ENCODE results near the gene FCN3. TPM values are rescaled to one million over a fixed set of nuclear protein-coding genes. Genes with fewer than 3 reads are reported as not detected.
A peak's percentile ranks its signal among the peaks of the same experiment; 100 is the strongest.

Gene FCN3
- total and polyA plus RNA-seq, 2 donors (not counting 1 experiment from before 2014, with no cell fraction given) = not detected

GRCh38 chr1:27350663-27351540 is 23.7 kb downstream of the FCN3 start:
- Histone ChIP-seq H3K9ac (ENCODE audit: low read length) (no peak overlapping the region), H3K9me3 (ENCODE audit: control extremely low read depth in 1 of 3, control insufficient read depth in 2 of 3, insufficient read depth in 1 of 3, low read length in 2 of 3) (no peaks in the 10 kb centered on the region), H2AFZ (ENCODE audit: insufficient read depth, low read depth, low read length, poor library complexity, severe bottlenecking) (no peak overlapping the region), H3K4me3 (ENCODE audit: control extremely low read depth in 1 of 5, extremely low read depth in 1 of 5, insufficient read depth in 1 of 5, low read depth in 2 of 5, low read length in 4 of 5) (no peak overlapping the region), H4K20me1 (ENCODE audit: control insufficient read depth, insufficient read depth, low read length, poor library complexity, severe bottlenecking) (peaks cover 12% of the 10 kb centered on the region), H3K4me2 (replicated peaks; ENCODE audit: low read depth, low read length, poor library complexity, severe bottlenecking) (no peak overlapping the region), H3K27me3 (replicated peaks in 1 of 4; ENCODE audit: control extremely low read depth in 1 of 4, control insufficient read depth in 3 of 4, insufficient read depth in 4 of 4, low read length in 3 of 4) (no peaks in the 10 kb centered on the region), H3K27ac (ENCODE audit: low read length in 2 of 2) (no peak overlapping the region), H3K4me1 (ENCODE audit: control insufficient read depth in 2 of 2, insufficient read depth in 2 of 2, low read length in 2 of 2) (peaks cover 8 to 15% of the 10 kb centered on the region in 2 donors), H3K79me2 (ENCODE audit: control insufficient read depth, insufficient read depth, low read length) (peaks cover 27% of the 10 kb centered on the region), H3K36me3 (replicated peaks in 1 of 2; ENCODE audit: control extremely low read depth in 1 of 2, control insufficient read depth in 1 of 2, extremely low read depth in 1 of 2, insufficient read depth in 2 of 2, low read length in 1 of 2) (peaks cover 0 to 50% of the 10 kb centered on the region in 2 experiments)
- Mint-ChIP-seq H3K27me3 (no peaks in the 10 kb centered on the region), H3K9me3 (ENCODE audit: insufficient read depth) (no peaks in the 10 kb centered on the region), H3K27ac (no peak overlapping the region), H3K4me1 (peaks cover 20% of the 10 kb centered on the region), H3K4me3 (peak overlapping the region; percentile 32)
- 97% methylated on average over 62 of the region's 62 CpGs for WGBS (ENCODE audit: insufficient coverage)
- TF ChIP-seq CTCF (IDR thresholded peaks at IDR 0.05) (no peak), EZH2 (IDR thresholded peaks at IDR 0.05; ENCODE audit: borderline replicate concordance, insufficient read depth, low read depth, low read length, poor library complexity, severe bottlenecking) (no peak)
- no peak for ATAC-seq (ENCODE audit: low read depth)
- POLR2A ChIA-PET = interaction anchor here (1.0 to 1.9 kb wide), 2 partner anchors 9 to 10 kb away, joined by 3 to 11 read pairs; partner anchors contain the start of gene SYTL1
- DNase-seq = no peak
- CTCF ChIA-PET = interaction anchor here (1.5 to 11.1 kb wide), 3 partner anchors 9 to 44 kb away, joined by 4 to 135 read pairs (median 6); partner anchors contain the start of genes CD164L2, GPR3 and SYTL1
- intact Hi-C loops (cut with micrococcal nuclease) = no loop called here
